ENCODE measurements around the gene SLC22A4.

The SLC22A4 gene

GRCh38 chr5:132300577-132301343 lies 6.6 kb downstream of the SLC22A4 start:
- no peak for DNase-seq

GRCh38 chr5:132301344-132302271 lies 7.4 kb downstream of the SLC22A4 start:
- no peak for DNase-seq

GRCh38 chr5:132302413-132302812 lies 8.2 kb downstream of the SLC22A4 start:
- DNase-seq: no peak

- DNase-seq: no peak
These were observed 9.4 kb downstream of the SLC22A4 start for GRCh38 chr5:132303589-132303988.

- no peak for DNase-seq
These were observed 11.2 kb downstream of the SLC22A4 start for GRCh38 chr5:132305420-132305819.

- DNase-seq: no peak
These were observed 14.5 kb downstream of the SLC22A4 start for GRCh38 chr5:132308701-132309100.

GRCh38 chr5:132309679-132310078 lies 15.5 kb downstream of the SLC22A4 start:
- DNase-seq: no peak

- DNase-seq: no peak
These were observed 16.1 kb downstream of the SLC22A4 start for GRCh38 chr5:132310141-132310834.

- no peak for DNase-seq
These were observed 19.2 kb downstream of the SLC22A4 start for GRCh38 chr5:132313366-132313765.

GRCh38 chr5:132313961-132314432 lies 19.8 kb downstream of the SLC22A4 start:
- no peak for DNase-seq

- DNase-seq: no peak
These were observed 21.4 kb downstream of the SLC22A4 start for GRCh38 chr5:132315529-132316067.

- DNase-seq: no peak
These were observed 25.8 kb downstream of the SLC22A4 start for GRCh38 chr5:132319975-132320374.

GRCh38 chr5:132321109-132321721 lies 27.0 kb downstream of the SLC22A4 start:
- no peak for DNase-seq

- DNase-seq: no peak
These were observed 28.1 kb downstream of the SLC22A4 start for GRCh38 chr5:132322266-132322665.

- no peak for DNase-seq
These were observed 29.0 kb downstream of the SLC22A4 start for GRCh38 chr5:132323202-132323601.

- DNase-seq: no peak
These were observed 31.5 kb downstream of the SLC22A4 start for GRCh38 chr5:132325691-132326090.

- no peak for DNase-seq
These were observed 33.2 kb downstream of the SLC22A4 start for GRCh38 chr5:132327252-132327955.

GRCh38 chr5:132334812-132335211 lies 40.6 kb downstream of the SLC22A4 start:
- DNase-seq: peak; percentile 42

- no peak for DNase-seq
These were observed 41.2 kb downstream of the SLC22A4 start for GRCh38 chr5:132335402-132335801.

GRCh38 chr5:132339502-132339901 lies 45.3 kb downstream of the SLC22A4 start:
- no peak for DNase-seq

- no peak for DNase-seq
These were observed 48.3 kb downstream of the SLC22A4 start for GRCh38 chr5:132342291-132343180.
